Left ventricle myocardium inferior (tissue), 1 donor: ENCODE measurements around the gene ZNF837. TPM values are rescaled to one million over a fixed set of nuclear protein-coding genes. Genes with fewer than 3 reads are reported as not detected.
A peak's percentile ranks its signal among the peaks of the same experiment; 100 is the strongest.
"Not testable (repeated sequence)": the region's sequence is repeated elsewhere in the genome, so short reads cannot be mapped to it uniquely, and the experiment has no call there.

ENCODE experiments used
- DNase-seq: peaks from one replicate; pipeline ENCODE4 v3.0.0-alpha.2; 2020
- H3K27ac ChIP-seq: fragments of 200-600 bp; replicated peaks from 2 replicates; pipeline ENCODE4 v1.8.0; 2021
- H3K27me3 ChIP-seq: fragments of 200-600 bp; 2 replicates; pipeline ENCODE4 v1.8.0; 2021; ENCODE audit warnings: low read depth
- H3K36me3 ChIP-seq: fragments of 200-600 bp; 2 replicates; pipeline ENCODE4 v1.8.0; 2021
- H3K4me1 ChIP-seq: fragments of 200-600 bp; 2 replicates; pipeline ENCODE4 v1.8.0; 2021
- H3K4me3 ChIP-seq: fragments of 200-600 bp; 2 replicates; pipeline ENCODE4 v1.8.0; 2021; ENCODE audit warnings: mild to moderate bottlenecking, moderate library complexity
- H3K9me3 ChIP-seq: fragments of 200-600 bp; replicated peaks from 2 replicates; pipeline ENCODE4 v1.8.0; 2021
- intact Hi-C: fragments of 100-400 bp; cut with micrococcal nuclease; formaldehyde crosslinking; loops from one replicate; pipeline ENCODE4 v1.11.0; 2022
- total RNA-seq: library from RNA; stranded (reverse); fragmentation: NEBNext Ultra II Directional; extraction: Animal tissue kit (Norgen Biotek cat#: 25700); gene quantifications from one replicate; pipeline ENCODE4 v1.2.1, GENCODE V29; 2021
- TF ChIP-seq, protein P1 (sequence below): fragments of 200-600 bp; IDR thresholded peaks from 2 replicates; pipeline ENCODE4 v1.8.0; 2021; ENCODE audit warnings: antibody characterized with exemption, mild to moderate bottlenecking, borderline replicate concordance
- donor health status: DM: no; HTN: yes; CAD: no; lungs with severe emphysema.

ZNF837 gene
- total RNA-seq, 1 donor from 2014 or later: 0.19 TPM

DNA sequence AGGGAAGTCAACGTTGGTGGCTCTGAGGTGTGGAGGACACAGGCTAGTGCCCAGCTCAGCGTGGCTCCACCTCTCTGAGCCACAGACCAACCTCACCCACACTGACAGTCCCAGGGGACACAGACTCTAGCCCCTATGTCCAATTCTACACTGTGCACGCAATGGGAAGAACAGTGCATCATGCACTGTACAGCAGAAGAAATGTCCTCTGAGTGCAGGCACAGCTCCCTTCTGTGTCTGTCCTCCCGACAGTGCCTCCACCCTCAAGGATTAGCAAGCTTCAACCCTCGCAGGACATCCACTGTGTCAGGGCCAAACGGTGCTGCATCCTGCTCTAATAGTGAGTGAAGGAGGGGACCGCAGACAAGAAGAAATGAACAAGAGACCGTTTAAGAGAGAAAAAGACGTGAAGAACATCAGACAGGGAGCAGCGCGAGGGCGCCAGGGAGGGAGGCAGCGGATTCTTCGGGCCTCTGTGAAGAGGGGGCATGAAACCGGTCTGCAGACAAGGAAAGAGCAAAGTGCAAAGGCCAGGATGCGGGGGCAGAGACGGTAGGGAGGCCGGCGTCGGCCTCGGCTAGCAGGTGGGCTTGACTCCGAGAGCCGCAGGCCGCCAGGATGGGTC is 681 bp downstream of the ZNF837 start:
- no peaks in the 10 kb centered on the region for H3K9me3 ChIP-seq
- TF ChIP-seq, protein P1, sequence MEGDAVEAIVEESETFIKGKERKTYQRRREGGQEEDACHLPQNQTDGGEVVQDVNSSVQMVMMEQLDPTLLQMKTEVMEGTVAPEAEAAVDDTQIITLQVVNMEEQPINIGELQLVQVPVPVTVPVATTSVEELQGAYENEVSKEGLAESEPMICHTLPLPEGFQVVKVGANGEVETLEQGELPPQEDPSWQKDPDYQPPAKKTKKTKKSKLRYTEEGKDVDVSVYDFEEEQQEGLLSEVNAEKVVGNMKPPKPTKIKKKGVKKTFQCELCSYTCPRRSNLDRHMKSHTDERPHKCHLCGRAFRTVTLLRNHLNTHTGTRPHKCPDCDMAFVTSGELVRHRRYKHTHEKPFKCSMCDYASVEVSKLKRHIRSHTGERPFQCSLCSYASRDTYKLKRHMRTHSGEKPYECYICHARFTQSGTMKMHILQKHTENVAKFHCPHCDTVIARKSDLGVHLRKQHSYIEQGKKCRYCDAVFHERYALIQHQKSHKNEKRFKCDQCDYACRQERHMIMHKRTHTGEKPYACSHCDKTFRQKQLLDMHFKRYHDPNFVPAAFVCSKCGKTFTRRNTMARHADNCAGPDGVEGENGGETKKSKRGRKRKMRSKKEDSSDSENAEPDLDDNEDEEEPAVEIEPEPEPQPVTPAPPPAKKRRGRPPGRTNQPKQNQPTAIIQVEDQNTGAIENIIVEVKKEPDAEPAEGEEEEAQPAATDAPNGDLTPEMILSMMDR: no peak
- H3K4me1 ChIP-seq: peaks cover 29% of the 10 kb centered on the region
- intact Hi-C loops: no loop called here
- DNase-seq: no peak
- H3K27me3 ChIP-seq: no peaks in the 10 kb centered on the region
- H3K4me3 ChIP-seq: peak overlapping the region; percentile 89
- H3K36me3 ChIP-seq: no peaks in the 10 kb centered on the region
- H3K27ac ChIP-seq: peak overlapping the region; percentile 99

DNA sequence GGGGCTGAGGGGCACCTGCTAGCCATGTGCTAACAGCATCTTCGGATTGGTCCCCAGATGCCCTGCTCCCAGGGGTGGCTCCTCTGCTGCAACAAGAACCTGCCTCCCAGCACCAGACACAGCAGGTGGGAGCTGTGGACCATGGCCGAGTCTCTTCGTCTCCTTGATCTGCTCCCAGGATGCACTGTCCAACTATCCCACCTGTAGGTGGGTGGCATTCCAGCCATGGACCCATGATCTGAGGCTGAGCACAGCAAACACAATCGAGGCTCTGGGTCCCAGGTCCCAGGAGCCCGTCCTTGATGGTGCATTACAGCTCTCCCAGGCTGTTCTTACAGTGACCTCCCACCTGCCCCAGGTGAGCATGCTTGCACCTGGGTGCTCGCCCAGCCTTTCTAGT is 1.6 kb downstream of the ZNF837 start:
- Histone ChIP-seq H3K27me3 (no peaks in the 10 kb centered on the region), H3K4me1 (peaks cover 29% of the 10 kb centered on the region), H3K27ac (peak overlapping the region; percentile 99), H3K9me3 (no peaks in the 10 kb centered on the region), H3K36me3 (no peaks in the 10 kb centered on the region), H3K4me3 (no peak overlapping the region)
- TF ChIP-seq, protein P1: no peak
- no peak for DNase-seq
- intact Hi-C loops: no loop called here

DNA sequence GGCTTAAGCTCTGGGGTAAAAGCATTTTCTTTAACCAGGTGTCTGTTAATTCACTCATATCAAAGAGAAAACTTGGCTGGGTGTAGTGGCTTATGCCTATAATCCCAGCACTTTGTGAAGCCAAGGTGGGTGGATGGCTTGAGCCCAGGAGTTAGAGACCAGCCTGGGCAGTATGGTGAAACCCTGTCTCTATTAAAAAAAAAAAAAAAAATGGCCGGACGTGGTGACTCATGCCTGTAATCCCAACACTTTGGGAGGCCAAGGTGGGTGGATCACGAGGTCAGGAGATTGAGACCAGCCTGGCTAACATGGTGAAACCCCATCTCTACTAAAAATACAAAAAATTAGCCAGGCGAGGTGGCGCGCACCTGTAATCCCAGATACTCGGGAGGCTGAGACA is 4.1 kb downstream of the ZNF837 start:
- H3K27me3 ChIP-seq, H3K9me3 ChIP-seq, DNase-seq, H3K36me3 ChIP-seq, H3K4me3 ChIP-seq, H3K27ac ChIP-seq, intact Hi-C loops: not testable (repeated sequence)
- H3K4me1 ChIP-seq: peaks cover 35% of the 10 kb centered on the region

DNA sequence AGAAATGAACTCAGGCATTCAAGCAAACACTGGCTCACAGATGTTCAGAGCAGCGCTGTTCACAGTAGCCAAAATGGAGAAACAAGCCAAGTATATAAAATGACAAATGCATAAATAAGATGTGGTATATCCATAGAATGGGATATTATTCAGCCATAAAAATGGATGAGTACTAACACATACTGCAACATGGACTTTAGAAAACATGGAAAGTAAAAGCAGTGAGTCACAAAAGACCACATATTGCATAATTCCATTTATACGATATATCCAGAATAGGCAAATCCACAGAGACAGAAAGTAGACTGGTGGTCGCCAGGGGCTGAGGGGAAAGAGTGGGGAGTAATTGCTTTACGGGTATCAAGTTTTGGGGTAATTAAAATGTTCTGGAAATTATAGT is 6.6 kb downstream of the ZNF837 start:
- TF ChIP-seq, protein P1: no peak
- Histone ChIP-seq H3K36me3 (no peaks in the 10 kb centered on the region), H3K4me3 (no peak overlapping the region), H3K27ac (no peak overlapping the region), H3K27me3 (no peaks in the 10 kb centered on the region), H3K4me1 (peaks cover 13% of the 10 kb centered on the region), H3K9me3 (no peaks in the 10 kb centered on the region)
- intact Hi-C loops: no loop called here
- no peak for DNase-seq

DNA sequence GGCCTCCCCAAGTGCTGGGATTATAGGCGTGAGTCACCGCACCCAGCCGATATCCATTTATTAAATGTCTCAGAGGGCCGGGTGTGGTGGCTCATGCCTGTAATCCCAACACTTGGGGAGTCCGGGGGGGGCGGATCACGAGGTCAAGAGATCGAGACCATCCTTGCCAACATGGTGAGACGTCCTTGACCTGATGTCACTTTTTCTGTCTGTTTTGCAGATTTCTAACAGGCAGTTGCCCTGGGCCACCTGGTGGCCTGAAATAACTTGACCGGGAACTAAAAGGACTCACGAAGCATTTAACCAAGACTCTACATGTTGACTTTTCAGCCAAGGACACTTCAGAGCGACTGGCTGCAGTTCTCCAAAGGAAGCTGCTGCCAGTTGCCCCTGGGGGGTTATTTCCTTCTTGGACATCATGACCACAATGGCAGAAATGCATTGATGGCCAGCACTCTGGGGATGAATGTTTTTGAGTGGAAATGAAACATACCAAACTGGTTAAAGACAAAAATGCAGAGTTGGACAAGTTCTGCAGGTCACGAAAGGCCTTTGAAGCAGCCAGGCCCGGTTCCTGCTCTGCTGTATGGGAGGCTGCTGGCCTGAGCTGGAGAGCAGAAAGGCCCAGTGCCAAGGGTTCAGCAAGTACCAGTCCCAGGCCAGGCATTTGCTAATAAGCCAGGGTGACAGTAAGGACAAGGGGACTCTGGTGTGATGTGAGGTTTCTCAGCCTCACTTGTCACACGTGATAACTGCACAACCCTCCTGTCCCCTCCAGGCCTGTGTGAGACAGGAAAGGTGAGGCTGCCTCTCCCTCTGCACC is 8.3 kb downstream of the ZNF837 start:
- intact Hi-C loops: no loop called here
- no peaks in the 10 kb centered on the region for H3K9me3 ChIP-seq
- H3K4me3 ChIP-seq: no peak overlapping the region
- DNase-seq: peak; percentile 44
- peaks cover 14% of the 10 kb centered on the region for H3K27me3 ChIP-seq
- H3K36me3 ChIP-seq: no peaks in the 10 kb centered on the region
- TF ChIP-seq, protein P1: peak; percentile 7
- H3K4me1 ChIP-seq: peaks cover 13% of the 10 kb centered on the region
- peak overlapping the region; percentile 82 for H3K27ac ChIP-seq
